Measurements from ENCODE around the gene GPC4.

GPC4 gene

GRCh38 chrX:133410550-133410949 lies 4.7 kb downstream of the GPC4 start:
- DNase-seq (ENCODE audit: low read depth) = no peak

GRCh38 chrX:133405498-133406185 lies 9.6 kb downstream of the GPC4 start:
- no peak for DNase-seq (ENCODE audit: low read depth)

- DNase-seq (ENCODE audit: low read depth) = no peak
These were observed 11.3 kb downstream of the GPC4 start for GRCh38 chrX:133403984-133404383.

- no peak for DNase-seq (ENCODE audit: low read depth)
These were observed 12.3 kb downstream of the GPC4 start for GRCh38 chrX:133402830-133403625.

GRCh38 chrX:133402042-133402453 lies 13.2 kb downstream of the GPC4 start:
- peak; percentile 54 for DNase-seq (ENCODE audit: low read depth)

- peak; percentile 17 for DNase-seq (ENCODE audit: low read depth)
These were observed 13.8 kb downstream of the GPC4 start for GRCh38 chrX:133401536-133401935.

- no peak for DNase-seq (ENCODE audit: low read depth)
These were observed 15.9 kb downstream of the GPC4 start for GRCh38 chrX:133399411-133399810.

- no peak for DNase-seq (ENCODE audit: low read depth)
These were observed 20.5 kb downstream of the GPC4 start for GRCh38 chrX:133394765-133395164.

- no peak for DNase-seq (ENCODE audit: low read depth)
These were observed 22.6 kb downstream of the GPC4 start for GRCh38 chrX:133392671-133393070.

- DNase-seq (ENCODE audit: low read depth) = no peak
These were observed 24.2 kb downstream of the GPC4 start for GRCh38 chrX:133391111-133391510.

GRCh38 chrX:133390676-133391075 lies 24.6 kb downstream of the GPC4 start:
- DNase-seq (ENCODE audit: low read depth) = no peak

- DNase-seq (ENCODE audit: low read depth) = no peak
These were observed 25.3 kb downstream of the GPC4 start for GRCh38 chrX:133389975-133390374.

GRCh38 chrX:133384454-133384853 lies 30.8 kb downstream of the GPC4 start:
- no peak for DNase-seq (ENCODE audit: low read depth)

GRCh38 chrX:133380711-133381619 lies 34.3 kb downstream of the GPC4 start:
- DNase-seq (ENCODE audit: low read depth) = no peak

GRCh38 chrX:133376422-133376821 lies 38.9 kb downstream of the GPC4 start:
- no peak for DNase-seq (ENCODE audit: low read depth)

GRCh38 chrX:133375615-133376340 lies 39.5 kb downstream of the GPC4 start:
- no peak for DNase-seq (ENCODE audit: low read depth)

- DNase-seq (ENCODE audit: low read depth) = no peak
These were observed 40.4 kb downstream of the GPC4 start for GRCh38 chrX:133374874-133375387.

GRCh38 chrX:133373386-133374079 lies 41.8 kb downstream of the GPC4 start:
- DNase-seq (ENCODE audit: low read depth) = no peak

GRCh38 chrX:133370696-133371275 lies 44.5 kb downstream of the GPC4 start:
- no peak for DNase-seq (ENCODE audit: low read depth)

GRCh38 chrX:133369065-133369464 lies 46.2 kb downstream of the GPC4 start:
- no peak for DNase-seq (ENCODE audit: low read depth)

- no peak for DNase-seq (ENCODE audit: low read depth)
These were observed 48.6 kb downstream of the GPC4 start for GRCh38 chrX:133366735-133367134.
